HG03097 (cell line): ENCODE measurements around the gene NPTX1.

Experiments
- ATAC-seq: cut with Tn5 transposase; IDR thresholded peaks from one replicate; pipeline ENCODE4 v1.9.1; 2021; ENCODE audit not compliant: unreplicated experiment, low FRiP score

NPTX1 gene

DNA sequence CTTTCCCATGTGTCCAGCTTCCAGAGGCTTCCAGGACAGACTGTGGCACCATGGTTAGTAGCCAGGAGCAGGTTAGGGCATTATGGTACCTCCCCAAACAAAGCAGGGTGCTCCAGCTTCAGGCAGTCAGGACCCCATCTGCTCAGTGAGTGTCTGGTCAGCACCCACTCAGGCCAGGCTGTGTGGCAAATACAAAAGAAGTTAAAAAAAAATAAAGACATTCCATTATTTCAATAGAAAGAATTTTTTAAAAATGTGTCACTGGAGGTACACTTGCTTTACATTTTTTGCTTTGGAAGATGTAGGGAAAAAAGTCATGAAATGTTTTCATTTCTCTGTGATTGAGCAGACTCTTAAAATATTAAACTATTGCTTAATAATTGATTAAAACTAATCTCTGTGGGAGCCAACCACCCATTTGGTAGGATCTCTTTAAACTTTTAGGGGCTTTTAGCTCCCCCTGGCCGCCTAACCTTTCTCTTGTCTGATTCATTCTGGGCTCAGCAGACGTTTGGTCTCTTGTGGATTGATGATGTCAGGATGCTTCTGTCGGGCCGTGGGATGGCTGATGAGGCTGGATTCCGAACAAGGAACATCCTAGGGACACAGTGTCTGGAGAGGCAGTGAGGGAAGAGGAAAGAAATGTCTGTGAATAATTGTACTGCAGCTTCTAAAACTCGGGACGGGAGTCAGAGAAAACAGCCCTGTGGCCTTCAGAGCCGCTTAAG is 28.4 kb upstream of the NPTX1 start:
- no peak for ATAC-seq

- ATAC-seq, result no peak
These were observed 27.5 kb upstream of the NPTX1 start for GRCh38 chr17:80503921-80504320.

GRCh38 chr17:80503031-80503430 is 26.6 kb upstream of the NPTX1 start:
- ATAC-seq, result no peak

- ATAC-seq, result no peak
These were observed 26.1 kb upstream of the NPTX1 start for GRCh38 chr17:80502578-80502877.

DNA sequence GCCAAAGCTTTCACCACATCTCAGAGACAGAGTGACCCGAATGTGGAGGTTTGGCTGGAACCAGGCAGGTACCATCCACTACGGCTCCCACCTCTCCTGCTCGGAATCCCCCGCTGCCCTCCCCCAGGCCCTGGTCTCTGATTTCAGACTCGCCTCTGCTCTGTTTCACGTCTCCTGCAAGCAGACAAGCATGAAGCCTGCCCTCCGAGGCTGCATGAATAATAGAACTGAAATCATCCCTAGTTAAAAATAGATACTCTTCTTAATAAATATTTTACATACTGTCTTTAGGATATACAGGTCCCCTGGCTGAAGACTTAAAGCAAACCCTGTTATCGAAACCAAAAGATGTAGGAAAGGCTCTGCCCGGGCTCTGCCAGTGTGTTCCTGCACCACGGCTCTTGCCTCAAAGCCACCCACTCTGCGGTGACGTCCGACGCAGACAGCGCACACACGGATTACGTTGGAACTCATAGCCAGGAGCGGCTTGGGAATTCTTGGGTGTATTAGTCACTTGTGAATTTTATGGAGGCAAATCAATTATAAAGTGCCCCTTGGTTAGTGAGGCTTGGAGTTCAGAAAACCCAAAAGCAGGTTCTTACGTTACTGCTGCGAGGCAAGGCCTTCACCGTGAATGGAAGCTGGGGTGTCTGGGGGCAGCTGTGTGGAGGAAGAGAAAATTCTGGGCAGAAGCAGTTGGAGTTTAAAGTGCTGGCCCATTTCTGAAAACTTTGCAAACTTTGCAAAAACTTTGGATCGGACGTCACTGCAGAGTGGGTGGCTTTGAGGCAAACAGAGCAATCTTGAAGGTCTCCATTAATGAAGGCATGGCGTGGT is 25.6 kb upstream of the NPTX1 start:
- no peak for ATAC-seq

DNA sequence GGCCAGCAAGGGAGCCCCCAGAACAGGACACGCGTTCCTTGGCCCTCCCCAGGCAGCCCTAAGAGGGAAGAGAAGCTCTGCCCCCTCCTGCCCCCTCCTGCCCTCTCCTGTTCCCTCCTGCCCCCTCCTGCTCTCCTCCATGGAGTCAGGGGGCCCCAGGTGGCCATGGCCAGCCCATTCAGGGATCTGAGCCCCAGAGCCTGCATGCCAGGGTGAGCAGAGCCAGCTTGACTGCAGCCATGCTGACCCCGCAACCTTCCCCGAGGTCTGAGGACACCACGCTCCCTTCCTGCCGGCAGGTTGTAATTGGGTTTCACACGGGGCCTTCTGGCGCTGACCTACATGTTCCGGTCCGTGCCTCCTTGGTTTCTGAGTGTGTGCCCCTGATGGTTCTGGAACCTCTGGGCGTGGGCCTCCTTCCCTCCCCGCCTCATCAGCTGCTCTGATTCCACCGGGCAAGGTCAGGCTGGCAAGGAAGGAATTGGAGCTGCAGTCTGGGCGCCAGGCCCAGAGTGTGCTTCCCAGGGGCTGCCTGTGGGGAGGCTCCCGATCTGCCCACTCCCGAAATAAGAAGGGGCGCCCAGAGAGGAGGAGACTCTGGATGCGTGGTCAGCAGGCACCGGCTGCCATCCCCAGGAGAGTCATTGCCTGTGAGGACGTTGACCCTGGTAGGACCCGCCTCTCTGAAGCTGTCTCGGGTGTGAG is 23.7 kb upstream of the NPTX1 start:
- no peak for ATAC-seq

DNA sequence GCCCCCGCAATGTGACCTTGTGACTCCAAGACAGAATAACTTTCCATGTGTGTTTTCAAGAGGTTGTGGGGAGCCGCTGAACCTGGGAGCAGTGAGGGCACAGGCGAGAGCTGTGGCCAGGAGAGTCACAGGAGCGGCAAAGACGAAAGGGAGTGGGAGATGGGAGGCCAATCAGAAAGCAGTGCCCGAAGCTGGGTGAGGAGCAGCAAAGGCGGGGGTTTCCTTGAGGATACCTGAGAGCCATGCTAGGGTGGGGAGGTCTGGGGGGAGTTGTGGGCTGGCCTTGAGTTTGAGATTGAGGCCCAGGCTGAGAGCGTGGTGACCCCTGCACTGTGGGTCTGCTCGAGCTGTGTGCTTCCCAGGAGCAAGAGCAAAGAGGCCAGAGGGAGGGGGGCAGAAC is 23.2 kb upstream of the NPTX1 start:
- ATAC-seq, result no peak

- ATAC-seq, result no peak
These were observed 22.6 kb upstream of the NPTX1 start for GRCh38 chr17:80498920-80499410.

DNA sequence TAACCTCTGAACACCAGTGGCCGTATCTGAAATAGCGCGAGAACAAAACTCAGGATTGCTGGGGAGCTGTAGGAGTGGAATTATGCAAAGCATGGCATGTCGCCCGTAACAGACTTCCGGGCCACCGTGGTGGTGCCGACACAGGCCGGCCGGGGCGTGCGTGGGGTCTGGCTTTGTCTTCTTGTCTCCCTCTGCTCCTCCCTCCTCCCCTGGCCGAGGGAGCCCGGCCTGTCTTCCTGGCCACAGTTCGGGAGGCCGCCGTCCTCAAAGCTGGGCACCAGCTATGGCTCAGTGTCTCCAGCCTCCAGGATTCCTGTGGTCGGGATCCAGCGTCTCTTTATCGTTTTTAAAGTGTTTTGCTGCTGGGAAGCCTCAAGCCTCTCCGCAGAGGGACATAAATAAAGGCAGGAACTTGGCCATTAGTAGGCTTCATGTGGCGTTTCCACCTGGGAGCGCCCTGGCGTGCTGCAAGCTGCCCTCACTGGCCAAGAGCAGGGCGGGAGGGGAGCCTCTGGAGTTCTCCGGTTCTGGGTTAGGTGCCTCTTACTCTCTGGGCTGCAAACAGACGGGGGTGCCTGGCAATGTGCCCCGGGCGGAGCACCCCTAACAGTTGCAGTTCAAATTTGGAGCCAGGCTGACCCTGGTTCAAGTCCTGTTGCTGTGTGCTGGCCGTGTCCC is 22.0 kb upstream of the NPTX1 start:
- ATAC-seq, result no peak

GRCh38 chr17:80497726-80498241 is 21.4 kb upstream of the NPTX1 start:
- no peak for ATAC-seq

GRCh38 chr17:80494547-80494946 is 18.1 kb upstream of the NPTX1 start:
- ATAC-seq, result no peak

- no peak for ATAC-seq
These were observed 16.1 kb upstream of the NPTX1 start for GRCh38 chr17:80492343-80493136.

DNA sequence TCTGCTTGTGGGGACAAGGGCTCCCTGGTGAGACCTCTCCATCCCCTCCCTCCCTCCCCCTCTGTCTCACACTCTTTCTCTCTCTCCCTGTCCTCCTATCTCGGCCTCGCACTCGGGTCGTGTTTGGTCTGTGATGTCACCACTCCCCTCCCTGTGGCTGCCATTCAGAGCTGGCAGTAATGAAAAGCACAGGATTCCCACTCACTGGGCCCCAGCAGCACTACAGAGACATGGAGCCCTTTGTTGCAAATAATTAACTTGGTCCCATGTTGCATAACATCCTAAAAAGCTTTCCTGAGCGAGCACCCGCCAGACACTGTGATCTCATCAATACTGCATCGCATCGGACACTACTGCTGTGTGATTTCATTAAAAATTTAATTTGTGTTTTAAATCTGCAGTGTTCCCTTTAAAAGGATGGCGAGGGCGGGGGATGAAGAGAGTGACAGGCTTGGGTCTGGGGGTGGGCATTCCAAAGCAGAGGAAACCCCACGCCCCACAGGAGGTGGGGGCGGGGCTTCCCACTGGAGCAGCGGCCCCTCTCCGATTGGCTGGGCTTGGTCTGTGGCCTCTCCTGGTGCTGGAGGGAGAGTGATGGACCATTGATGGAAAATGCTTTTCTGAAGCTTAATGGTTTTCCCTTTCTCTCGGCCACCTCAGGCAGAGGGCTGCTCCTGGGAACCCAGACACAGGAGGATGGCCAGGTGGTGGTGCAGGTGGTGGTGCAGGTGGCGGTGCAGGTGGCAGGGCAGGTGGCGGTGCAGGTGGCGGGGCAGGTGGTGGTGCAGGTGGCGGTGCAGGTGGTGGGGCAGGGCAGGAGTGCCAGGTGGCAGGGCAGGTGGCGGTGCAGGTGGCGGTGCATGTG is 15.3 kb upstream of the NPTX1 start:
- ATAC-seq, result no peak

- no peak for ATAC-seq
These were observed 11.1 kb upstream of the NPTX1 start for GRCh38 chr17:80487511-80487910.

DNA sequence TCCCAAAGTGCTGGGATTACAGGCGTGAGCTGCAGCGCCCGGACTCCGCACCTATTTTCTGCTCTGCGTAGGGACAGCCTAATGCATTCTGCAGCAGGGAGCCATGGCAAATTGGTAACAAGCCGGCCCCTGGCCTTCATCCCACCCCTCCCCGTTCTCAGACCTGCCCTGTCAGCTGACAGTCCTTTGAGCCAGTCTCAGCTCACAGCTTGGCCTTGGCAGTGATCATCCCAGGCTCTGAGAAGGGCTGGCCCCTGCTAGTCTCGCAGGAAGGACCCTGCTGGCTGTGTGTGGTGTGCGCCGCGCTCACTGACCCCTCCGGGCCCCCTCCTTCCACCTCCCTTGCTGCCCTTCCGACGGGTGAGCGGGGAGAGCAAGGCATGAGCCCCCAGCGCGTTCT is 10.3 kb upstream of the NPTX1 start:
- ATAC-seq, result no peak

- ATAC-seq, result no peak
These were observed 9.4 kb upstream of the NPTX1 start for GRCh38 chr17:80485846-80486245.

- no peak for ATAC-seq
These were observed 6.3 kb upstream of the NPTX1 start for GRCh38 chr17:80482555-80483308.

DNA sequence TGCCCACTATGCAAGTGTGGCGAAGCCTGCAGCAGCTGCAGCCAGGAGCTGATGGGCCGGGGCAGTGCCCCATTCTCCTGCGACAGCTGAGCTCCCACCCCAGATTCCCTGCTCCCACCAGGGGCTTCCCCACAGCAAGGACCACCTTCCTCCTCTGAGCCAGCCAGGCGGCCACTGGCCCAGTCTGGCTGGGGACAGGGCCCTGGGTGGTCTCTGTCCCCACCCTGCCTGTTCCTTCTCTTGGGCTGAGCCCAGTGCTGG is 5.6 kb upstream of the NPTX1 start:
- ATAC-seq, result no peak
